Left renal cortex interstitium (tissue), 4 donors: ENCODE data around the gene NR2C1. TPM values are rescaled to one million over a fixed set of nuclear protein-coding genes. Genes with fewer than 3 reads are reported as not detected.

Experiments
- DNase-seq, 4 donors: peaks; one replicate each; pipeline ENCODE4 v3.0.0-alpha.2; 2013; ENCODE audit warnings: low read depth in 4 of 4, low spot score in 2 of 4, missing footprints in 1 of 4
- polyA plus RNA-seq, 4 donors: library from polyadenylated mRNA; unstranded; fragments of 120-200 nt; gene quantifications; one replicate each; pipeline ENCODE4 v1.2.1, GENCODE V29; 2013; ENCODE audit not compliant: insufficient read length in 4 of 4

NR2C1 gene
- polyA plus RNA-seq, 4 donors: 54.7 to 86.8 (median 72.3) TPM

GRCh38 chr12:94970560-94970959 is 102.9 kb downstream of the NR2C1 start:
- no peak for DNase-seq

Other genes starting within 250 kb of the NR2C1 start
- gene NDUFA12, start 69.9 kb downstream of the NR2C1 start, polyA plus RNA-seq: 100 to 1,000 TPM; 101 to 124 (median 114) TPM
- gene FGD6, start 143.8 kb upstream of the NR2C1 start, polyA plus RNA-seq: 10 to 100 TPM in 2 of 4 donors, 1 to 10 TPM in 2; 9.5 to 11.8 (median 10.7) TPM
- 10 to 100 TPM; 69.9 to 90.3 (median 78.3) TPM for gene VEZT, start 144.2 kb upstream of the NR2C1 start, polyA plus RNA-seq